HG02938 (cell line): Measurements from ENCODE around the gene COL19A1.
"Not testable (repeated sequence)": the region's sequence is repeated elsewhere in the genome, so short reads cannot be mapped to it uniquely, and the experiment has no call there.

Experiments used
- ATAC-seq: cut with Tn5 transposase; IDR thresholded peaks from one replicate; pipeline ENCODE4 v1.9.1; 2021; ENCODE audit warnings: mild to moderate bottlenecking, moderate library complexity; ENCODE audit not compliant: unreplicated experiment

The COL19A1 gene

GRCh38 chr6:69895396-69895795, 29.0 kb downstream of the COL19A1 start:
- ATAC-seq, result no peak

GRCh38 chr6:69900869-69901268, 34.5 kb downstream of the COL19A1 start:
- no peak for ATAC-seq

DNA sequence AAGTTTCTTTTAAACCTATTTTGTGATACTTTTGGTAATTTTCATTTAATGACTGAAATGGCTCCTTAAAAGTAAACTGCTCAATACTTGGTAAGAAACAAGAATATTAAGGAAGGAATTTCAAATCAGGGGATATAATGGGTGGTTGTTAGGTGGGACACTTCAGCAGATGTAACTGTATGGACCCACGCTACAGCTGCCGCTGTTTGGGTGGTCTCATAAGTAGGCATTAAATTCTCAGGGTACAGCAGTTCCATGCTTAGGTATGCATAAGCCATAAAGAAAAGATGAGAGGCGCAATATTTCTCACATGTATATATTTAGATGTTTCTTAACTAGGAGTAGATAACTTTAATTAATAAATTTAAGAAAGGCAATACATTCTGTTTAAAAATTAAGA, 35.0 kb downstream of the COL19A1 start:
- ATAC-seq, result no peak

- ATAC-seq, result no peak
Measured at GRCh38 chr6:69907981-69908498, 41.7 kb downstream of the COL19A1 start.

GRCh38 chr6:69913361-69913760, 47.0 kb downstream of the COL19A1 start:
- ATAC-seq, result no peak

- ATAC-seq, result no peak
Measured at GRCh38 chr6:69914015-69914485, 47.7 kb downstream of the COL19A1 start.

- ATAC-seq, result no peak
Measured at GRCh38 chr6:69915346-69915745, 49.0 kb downstream of the COL19A1 start.

- ATAC-seq, result peak; percentile 73
Measured at GRCh38 chr6:69917834-69918233, 51.5 kb downstream of the COL19A1 start.

DNA sequence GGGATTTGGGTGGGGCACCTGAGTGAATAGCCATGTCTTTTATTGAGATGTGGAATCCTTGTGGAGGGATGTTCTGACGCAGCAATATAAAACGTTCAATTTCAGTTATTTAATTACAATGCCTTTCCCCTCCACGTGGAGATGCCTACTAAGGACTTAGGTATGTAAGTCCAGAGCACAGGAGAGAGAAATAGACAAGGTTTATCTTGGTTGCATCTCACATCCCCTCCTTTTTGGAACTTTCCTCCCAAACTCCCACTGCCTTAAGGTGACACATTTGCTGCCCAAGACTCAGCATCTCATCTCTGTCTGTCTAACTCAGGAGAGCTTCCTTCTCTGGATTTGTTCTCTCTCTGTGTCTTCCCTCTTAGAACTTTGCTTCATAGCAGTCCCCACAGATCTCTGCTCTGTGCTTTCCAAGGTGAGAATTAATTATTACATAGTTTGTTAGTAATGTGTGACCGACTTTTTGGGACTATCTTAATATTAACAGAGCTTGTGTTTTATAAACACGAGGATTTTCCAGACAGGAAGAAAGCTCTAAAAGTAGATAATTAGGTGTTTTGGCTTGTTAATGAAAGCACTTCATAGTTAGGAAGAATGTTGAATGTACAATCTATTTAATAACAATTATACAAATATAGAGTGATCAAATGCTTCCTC, 52.6 kb downstream of the COL19A1 start:
- ATAC-seq, result no peak

DNA sequence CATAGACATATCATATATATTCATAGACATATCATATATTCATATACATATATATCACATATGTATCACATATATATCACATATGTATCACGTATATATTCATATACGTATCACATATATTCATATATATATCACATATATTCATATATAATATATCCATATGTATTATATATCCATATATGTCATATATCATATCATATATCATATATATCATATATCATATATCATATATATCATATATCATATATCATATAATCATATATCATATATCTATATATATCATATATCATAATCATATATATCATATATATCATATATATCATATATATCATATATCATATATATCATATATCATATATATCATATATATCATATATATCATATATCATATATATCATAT, 54.7 kb downstream of the COL19A1 start:
- ATAC-seq, result not testable (repeated sequence)

GRCh38 chr6:69921611-69922010, 55.3 kb downstream of the COL19A1 start:
- not testable (repeated sequence) for ATAC-seq

- no peak for ATAC-seq
Measured at GRCh38 chr6:69926745-69927144, 60.4 kb downstream of the COL19A1 start.

DNA sequence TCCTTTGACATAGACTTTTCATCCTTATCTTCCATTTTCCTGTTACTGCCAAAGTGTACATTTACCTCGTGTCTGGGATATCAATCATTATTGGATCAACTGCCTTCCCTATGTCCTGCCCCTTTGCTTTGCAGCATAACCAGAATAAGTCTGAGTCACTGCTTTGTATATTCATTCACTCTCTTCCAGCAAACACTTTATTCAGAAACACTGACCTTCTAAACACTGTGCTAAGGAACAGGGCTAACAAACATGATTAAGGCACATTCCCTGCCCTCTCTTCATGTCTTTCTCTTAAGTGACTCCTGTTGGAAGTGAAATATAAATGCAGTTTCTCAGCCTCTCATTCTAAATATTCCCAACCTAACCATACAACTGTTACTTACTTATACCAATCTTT, 66.9 kb downstream of the COL19A1 start:
- ATAC-seq, result no peak

DNA sequence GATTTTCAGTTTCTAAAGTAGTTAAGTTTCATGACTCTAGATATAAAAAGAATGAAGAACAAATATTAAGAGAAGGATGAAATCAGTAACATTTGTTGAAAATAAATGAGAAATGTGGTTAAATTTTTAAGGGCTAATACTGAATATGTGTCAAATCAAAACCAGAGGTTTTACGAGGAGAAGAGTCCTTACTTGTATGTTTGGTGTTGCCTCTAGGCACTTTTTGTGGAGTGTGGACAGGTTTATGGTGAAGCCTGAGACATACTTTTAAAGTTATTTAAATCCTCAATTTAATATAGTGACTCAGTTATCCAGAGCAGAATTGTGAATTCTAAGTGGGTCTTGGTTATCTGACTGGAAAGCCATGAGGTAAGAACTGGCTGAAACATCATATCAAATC, 68.7 kb downstream of the COL19A1 start:
- ATAC-seq, result peak; percentile 47

- no peak for ATAC-seq
Measured at GRCh38 chr6:69936674-69937363, 70.5 kb downstream of the COL19A1 start.

DNA sequence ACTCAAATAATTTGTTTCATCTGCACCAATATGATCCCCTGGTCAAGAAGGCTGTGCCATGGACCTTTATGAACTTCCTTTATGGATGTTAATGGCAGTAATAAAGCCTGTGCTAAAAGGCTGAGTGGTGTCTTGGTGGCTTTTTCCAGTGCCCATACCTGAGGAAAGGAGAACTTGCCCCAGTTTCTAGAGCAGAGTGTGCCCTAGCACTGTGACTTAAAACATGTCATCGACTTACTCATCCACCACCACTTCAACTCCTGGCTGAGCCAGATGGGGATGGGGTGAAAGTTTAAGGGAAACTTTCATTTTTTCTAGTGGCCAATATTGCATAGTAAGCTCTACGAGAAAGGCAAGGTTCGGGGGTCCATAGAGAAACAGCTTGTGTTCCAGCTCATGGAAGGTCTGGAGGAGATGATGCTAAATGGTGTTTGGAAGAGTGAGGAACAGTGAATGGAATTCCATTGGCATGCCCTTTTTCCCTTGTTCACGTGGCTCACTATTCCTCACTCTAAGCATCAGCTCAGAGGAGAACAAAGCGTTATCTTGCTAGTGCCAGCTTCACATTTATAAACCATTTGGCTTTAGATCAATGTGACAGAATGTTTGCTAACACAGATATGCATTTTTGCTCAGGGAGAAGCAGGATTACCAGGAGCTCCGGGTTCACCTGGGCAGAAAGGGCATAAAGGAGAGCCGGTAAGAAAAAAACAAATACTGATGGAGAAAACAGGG, 71.2 kb downstream of the COL19A1 start:
- no peak for ATAC-seq

DNA sequence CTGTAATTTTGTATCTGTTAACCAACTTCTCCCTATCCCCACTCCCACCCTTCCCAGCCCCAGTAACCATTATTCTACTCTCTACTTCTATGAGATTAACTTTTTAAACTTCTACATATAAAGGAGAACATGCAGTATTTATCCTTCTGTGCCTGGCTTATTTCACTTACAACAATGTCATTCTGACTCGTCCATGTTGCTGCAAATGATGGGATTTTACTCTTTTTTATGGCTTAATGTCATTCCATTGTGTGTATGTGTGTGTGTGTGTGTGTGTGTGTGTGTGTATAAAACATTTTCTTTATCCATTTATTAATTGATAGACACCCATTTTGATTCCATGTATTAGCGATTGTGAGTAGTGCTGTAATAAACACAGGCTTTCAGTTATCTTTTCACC, 76.1 kb downstream of the COL19A1 start:
- no peak for ATAC-seq

GRCh38 chr6:69945192-69945591, 78.8 kb downstream of the COL19A1 start:
- ATAC-seq, result no peak

DNA sequence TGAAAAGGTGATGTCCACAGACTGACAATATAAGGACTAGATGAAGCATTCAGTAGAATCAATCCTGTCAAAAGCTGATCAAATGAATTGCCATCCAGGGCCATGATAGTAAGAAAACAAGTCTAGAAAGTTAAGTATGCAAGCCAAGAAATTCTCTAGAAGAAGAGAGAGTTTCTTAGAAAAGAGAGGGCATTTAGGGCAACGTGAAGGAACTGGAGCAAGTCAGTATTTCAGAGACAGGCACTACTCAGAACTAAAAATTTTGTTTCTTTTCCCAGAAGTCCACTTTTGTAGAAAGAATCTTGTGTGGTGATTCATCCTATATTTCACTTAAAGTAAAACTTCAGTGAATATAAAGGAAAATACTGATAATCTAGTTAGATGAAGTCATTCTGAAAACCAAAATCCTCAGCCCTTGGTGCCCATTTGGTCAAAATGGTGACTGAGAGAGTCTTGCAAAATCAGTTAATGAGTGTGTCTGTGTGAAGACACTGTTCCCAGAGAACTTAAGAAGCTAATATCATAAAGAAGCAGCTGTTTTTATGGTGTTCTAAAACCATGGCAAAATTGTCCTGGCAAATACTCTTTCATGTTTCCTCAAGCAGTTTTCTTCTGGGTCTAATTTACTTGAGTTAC, 82.2 kb downstream of the COL19A1 start:
- no peak for ATAC-seq

- ATAC-seq, result no peak
Measured at GRCh38 chr6:69953491-69953890, 87.1 kb downstream of the COL19A1 start.

- ATAC-seq, result no peak
Measured at GRCh38 chr6:69954733-69955132, 88.4 kb downstream of the COL19A1 start.
